NCI-H2107 treated with DMSO at 0.1 percent for 48 hours (cell line): Measurements from ENCODE around the gene PSMC2.

Source experiments
- DNase-seq: peaks from one replicate; lab custom pipeline; 2025; ENCODE audit not compliant: unreplicated experiment; lab: John Stamatoyannopoulos, UW

PSMC2 gene

GRCh38 chr7:103347507-103348267 lies at the start of gene PSMC2:
TSS of gene PSMC2 (plus strand) at chr7:103347643. CDS start at chr7:103347712, 69 bp downstream.
- DNase-seq = peak; percentile 81

- DNase-seq = no peak
Observed at GRCh38 chr7:103297837-103298179, 49.6 kb upstream of the PSMC2 start.

GRCh38 chr7:103299660-103300059 lies 47.8 kb upstream of the PSMC2 start:
- DNase-seq = no peak

GRCh38 chr7:103301441-103301840 lies 46.0 kb upstream of the PSMC2 start:
- DNase-seq = no peak

GRCh38 chr7:103307503-103308231 lies 39.8 kb upstream of the PSMC2 start:
- no peak for DNase-seq

- no peak for DNase-seq
Observed at GRCh38 chr7:103314852-103315251, 32.6 kb upstream of the PSMC2 start.

GRCh38 chr7:103316380-103316941 lies 31.0 kb upstream of the PSMC2 start:
- no peak for DNase-seq

- DNase-seq = no peak
Observed at GRCh38 chr7:103317009-103317408, 30.4 kb upstream of the PSMC2 start.

- no peak for DNase-seq
Observed at GRCh38 chr7:103325744-103326143, 21.7 kb upstream of the PSMC2 start.

- DNase-seq = no peak
Observed at GRCh38 chr7:103336761-103337160, 10.7 kb upstream of the PSMC2 start.

GRCh38 chr7:103338864-103339263 lies 8.6 kb upstream of the PSMC2 start:
- no peak for DNase-seq

GRCh38 chr7:103341466-103341865 lies 6.0 kb upstream of the PSMC2 start:
- DNase-seq = no peak

GRCh38 chr7:103343332-103343731 lies 4.1 kb upstream of the PSMC2 start:
- DNase-seq = no peak

GRCh38 chr7:103343758-103344452 lies 3.5 kb upstream of the PSMC2 start:
- DNase-seq = no peak

- DNase-seq = peak; percentile 92
Observed at GRCh38 chr7:103344453-103345149, 2.8 kb upstream of the PSMC2 start, which contains the start of gene DNAJC2. TSS of gene DNAJC2 (minus strand) at chr7:103344767. CDS start at chr7:103344622, 145 bp downstream.

- DNase-seq = no peak
Observed at GRCh38 chr7:103346396-103346795, 1.0 kb upstream of the PSMC2 start.

- DNase-seq = no peak
Observed at GRCh38 chr7:103348452-103348851, 1.0 kb downstream of the PSMC2 start.

- DNase-seq = no peak
Observed at GRCh38 chr7:103348959-103349358, 1.5 kb downstream of the PSMC2 start.

- no peak for DNase-seq
Observed at GRCh38 chr7:103349805-103350204, 2.4 kb downstream of the PSMC2 start.

- DNase-seq = no peak
Observed at GRCh38 chr7:103369432-103369831, 22.0 kb downstream of the PSMC2 start.
